ENCODE measurements around the gene POLR3GL. TPM values are rescaled to one million over a fixed set of nuclear protein-coding genes. Genes with fewer than 3 reads are reported as not detected.
A peak's percentile ranks its signal among the peaks of the same experiment; 100 is the strongest.

The POLR3GL gene
- total RNA-seq, 3 donors from 2014 or later = 15.7 to 26.8 (median 19.5) TPM

GRCh38 chr1:146013559-146013922 lies 49.1 kb downstream of the POLR3GL start:
- Histone ChIP-seq H3K4me1 (ENCODE audit: low read depth) (peaks cover 7% of the 10 kb centered on the region), H3K9me3 (no peaks in the 10 kb centered on the region), H3K36me3 (ENCODE audit: low read depth) (no peaks in the 10 kb centered on the region), H3K4me3 (no peak overlapping the region)
- DNase-seq (no peak), ATAC-seq (no peak)
- no peak for TF ChIP-seq CTCF (IDR thresholded peaks at IDR 0.05)
- intact Hi-C loops (cut with DNase I, micrococcal nuclease) = loop anchor here in 1 of 2 donors (5.0 to 10.0 kb wide), 2 partner anchors 119 to 166 kb away; partner anchors contain the start of gene NUDT17

- Histone ChIP-seq H3K4me3 (no peak overlapping the region), H3K4me1 (ENCODE audit: low read depth) (peaks cover 5% of the 10 kb centered on the region), H3K9me3 (no peaks in the 10 kb centered on the region), H3K36me3 (ENCODE audit: low read depth) (no peaks in the 10 kb centered on the region)
- DNase-seq = no peak
- intact Hi-C loops (cut with DNase I, micrococcal nuclease) = loop anchor here in 1 of 2 donors (10.0 kb wide), 1 partner anchor 122 kb away; no protein-coding TSS in a partner anchor
- TF ChIP-seq CTCF (IDR thresholded peaks at IDR 0.05) = no peak
- no peak for ATAC-seq
Observed at GRCh38 chr1:146016891-146017290, 52.4 kb downstream of the POLR3GL start.

- no peaks in the 10 kb centered on the region for H3K36me3 ChIP-seq (ENCODE audit: low read depth)
- TF ChIP-seq CTCF (IDR thresholded peaks at IDR 0.05) = no peak
- peaks cover 5% of the 10 kb centered on the region for H3K4me1 ChIP-seq (ENCODE audit: low read depth)
- DNase-seq = peak in 1 of 3 donors; percentile 34
- intact Hi-C loops (cut with DNase I, micrococcal nuclease) = loop anchor here in 1 of 2 donors (10.0 kb wide), 1 partner anchor 125 kb away; no protein-coding TSS in a partner anchor
- H3K9me3 ChIP-seq = no peaks in the 10 kb centered on the region
- ATAC-seq = peak; percentile 27
- H3K4me3 ChIP-seq = no peak overlapping the region
Observed at GRCh38 chr1:146019231-146020057, 55.0 kb downstream of the POLR3GL start.

GRCh38 chr1:146020058-146021049 lies 55.9 kb downstream of the POLR3GL start:
- TF ChIP-seq CTCF (IDR thresholded peaks at IDR 0.05) = no peak
- intact Hi-C loops (cut with DNase I, micrococcal nuclease) = no loop called here

GRCh38 chr1:146021050-146021445 lies 56.6 kb downstream of the POLR3GL start:
- Histone ChIP-seq H3K4me1 (ENCODE audit: low read depth) (peaks cover 5% of the 10 kb centered on the region), H3K9me3 (no peaks in the 10 kb centered on the region), H3K36me3 (ENCODE audit: low read depth) (no peaks in the 10 kb centered on the region), H3K4me3 (no peak overlapping the region)
- TF ChIP-seq CTCF (IDR thresholded peaks at IDR 0.05) = no peak
- DNase-seq (no peak), ATAC-seq (no peak)
- intact Hi-C loops (cut with DNase I, micrococcal nuclease) = no loop called here

More at GRCh38 chr1:146020058-146021049, 55.9 kb downstream of the POLR3GL start:
- no peaks in the 10 kb centered on the region for H3K9me3 ChIP-seq
- peaks cover 5% of the 10 kb centered on the region for H3K4me1 ChIP-seq (ENCODE audit: low read depth)
- H3K36me3 ChIP-seq (ENCODE audit: low read depth) = no peaks in the 10 kb centered on the region
- DNase-seq (peak in 1 of 3 donors; percentile 7), ATAC-seq (peak; percentile 60)
- no peak overlapping the region for H3K4me3 ChIP-seq

Data from mucosa of descending colon (tissue), 3 donors.